ENCODE results near the gene TTC7B.

The TTC7B gene

DNA sequence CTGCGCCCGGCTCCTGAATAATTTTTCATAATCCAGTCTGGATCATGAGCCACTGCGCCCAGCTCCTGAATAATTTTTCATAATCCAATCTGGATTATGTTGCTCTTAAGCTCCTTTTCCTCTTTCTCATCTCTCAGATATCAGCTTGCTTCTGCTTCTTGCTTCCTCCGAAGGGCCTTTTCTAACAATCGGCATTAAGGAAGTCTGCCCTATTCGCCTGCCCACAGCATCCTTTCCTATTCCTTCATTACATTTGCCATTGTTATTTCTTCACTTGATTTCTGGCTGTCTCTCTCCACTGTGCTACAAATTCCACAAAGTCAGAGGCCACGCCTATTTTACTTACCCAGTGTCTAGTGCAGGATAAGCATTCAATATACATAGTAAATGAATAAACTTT, 83.5 kb downstream of the TTC7B start:
- Histone ChIP-seq H3K9me3 (ENCODE audit: control insufficient read depth, low read length) (no peaks in the 10 kb centered on the region), H3K27me3 (replicated peaks; ENCODE audit: control insufficient read depth, insufficient read depth, low read length, poor library complexity, severe bottlenecking) (no peaks in the 10 kb centered on the region), H3K4me1 (ENCODE audit: control insufficient read depth, insufficient read depth, low read length, poor library complexity, severe bottlenecking) (no peaks in the 10 kb centered on the region), H3K27ac (ENCODE audit: insufficient read depth, low read length, poor library complexity, severe bottlenecking) (no peak overlapping the region), H3K36me3 (ENCODE audit: control insufficient read depth, insufficient read depth, low read length) (no peaks in the 10 kb centered on the region), H3K4me3 (ENCODE audit: insufficient read depth, low read depth, low read length, poor library complexity, severe bottlenecking) (no peak overlapping the region)
- DNase-seq: no peak

DNA sequence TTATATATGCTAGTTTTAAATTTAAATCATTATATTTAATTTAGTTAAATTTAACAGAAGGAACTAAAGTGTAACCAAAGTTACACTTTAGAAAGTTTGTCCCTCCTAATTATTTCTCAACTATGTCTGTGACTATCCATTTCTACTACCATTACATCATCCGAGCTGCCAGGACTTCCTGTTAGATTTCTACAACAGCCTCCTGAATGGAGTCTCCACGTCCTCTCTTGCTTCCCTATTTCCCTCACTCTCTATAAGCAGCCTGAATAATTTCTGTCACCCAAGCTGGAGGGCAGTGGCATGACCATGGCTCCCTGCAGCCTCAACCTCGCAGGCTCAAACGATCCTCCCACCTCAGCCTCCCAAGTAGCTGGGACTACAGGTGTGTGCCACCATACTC, 84.1 kb downstream of the TTC7B start:
- Histone ChIP-seq H3K4me1 (ENCODE audit: control insufficient read depth, insufficient read depth, low read length, poor library complexity, severe bottlenecking) (no peaks in the 10 kb centered on the region), H3K27ac (ENCODE audit: insufficient read depth, low read length, poor library complexity, severe bottlenecking) (no peak overlapping the region), H3K27me3 (replicated peaks; ENCODE audit: control insufficient read depth, insufficient read depth, low read length, poor library complexity, severe bottlenecking) (no peaks in the 10 kb centered on the region), H3K4me3 (ENCODE audit: insufficient read depth, low read depth, low read length, poor library complexity, severe bottlenecking) (no peak overlapping the region), H3K9me3 (ENCODE audit: control insufficient read depth, low read length) (no peaks in the 10 kb centered on the region), H3K36me3 (ENCODE audit: control insufficient read depth, insufficient read depth, low read length) (no peaks in the 10 kb centered on the region)
- no peak for DNase-seq

DNA sequence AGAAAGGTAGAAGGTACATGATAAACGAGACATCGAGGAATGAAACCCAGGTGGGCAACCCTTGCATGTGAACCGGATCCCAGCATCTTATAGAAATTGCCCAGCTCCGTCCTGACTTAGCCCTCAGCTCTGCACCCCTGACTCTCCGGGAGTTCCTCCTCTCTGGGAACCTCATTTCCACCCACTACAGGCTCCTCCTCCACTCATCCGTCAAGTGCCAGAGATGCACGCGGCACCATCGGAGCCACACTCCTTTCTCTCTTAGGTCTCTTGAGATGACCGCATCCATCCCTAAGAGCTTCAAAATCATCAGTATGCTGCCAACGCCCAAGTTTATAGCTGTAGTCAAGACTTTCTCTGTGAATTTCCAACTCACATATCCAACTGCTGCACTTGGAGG, 84.7 kb downstream of the TTC7B start:
- no peak for DNase-seq
- Histone ChIP-seq H3K36me3 (ENCODE audit: control insufficient read depth, insufficient read depth, low read length) (no peaks in the 10 kb centered on the region), H3K9me3 (ENCODE audit: control insufficient read depth, low read length) (no peaks in the 10 kb centered on the region), H3K4me1 (ENCODE audit: control insufficient read depth, insufficient read depth, low read length, poor library complexity, severe bottlenecking) (no peaks in the 10 kb centered on the region), H3K27me3 (replicated peaks; ENCODE audit: control insufficient read depth, insufficient read depth, low read length, poor library complexity, severe bottlenecking) (no peaks in the 10 kb centered on the region), H3K27ac (ENCODE audit: insufficient read depth, low read length, poor library complexity, severe bottlenecking) (no peak overlapping the region), H3K4me3 (ENCODE audit: insufficient read depth, low read depth, low read length, poor library complexity, severe bottlenecking) (no peak overlapping the region)

DNA sequence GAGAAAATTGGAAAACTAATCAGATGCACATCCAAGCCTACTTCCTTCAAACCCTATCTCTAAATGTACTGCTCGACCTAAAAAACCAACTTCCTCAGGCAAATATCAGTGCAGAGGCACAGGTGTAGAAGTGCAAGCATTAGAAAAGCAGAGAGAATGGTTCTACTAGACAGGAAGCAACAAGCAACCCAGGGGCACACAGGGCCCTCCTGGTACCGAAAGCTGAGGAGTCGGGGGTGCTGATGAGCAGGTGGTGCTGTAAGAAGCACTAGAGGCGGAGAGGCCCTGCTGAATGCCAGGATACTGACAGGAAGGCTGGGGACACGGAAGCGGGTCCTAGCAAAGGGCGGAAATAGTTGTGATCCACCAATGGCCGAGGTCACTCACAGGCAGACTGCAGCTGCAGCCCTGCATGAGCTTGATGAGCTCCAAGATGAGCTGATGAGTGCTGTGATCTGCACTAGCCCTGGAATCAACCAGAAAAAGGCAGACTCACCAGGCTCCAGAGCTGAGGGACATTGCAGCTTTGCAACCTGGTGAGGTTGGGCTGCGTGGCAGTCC, 85.9 kb downstream of the TTC7B start:
- H3K4me3 ChIP-seq (ENCODE audit: insufficient read depth, low read depth, low read length, poor library complexity, severe bottlenecking): no peak overlapping the region
- no peaks in the 10 kb centered on the region for H3K36me3 ChIP-seq (ENCODE audit: control insufficient read depth, insufficient read depth, low read length)
- H3K4me1 ChIP-seq (ENCODE audit: control insufficient read depth, insufficient read depth, low read length, poor library complexity, severe bottlenecking): no peaks in the 10 kb centered on the region
- H3K27ac ChIP-seq (ENCODE audit: insufficient read depth, low read length, poor library complexity, severe bottlenecking): no peak overlapping the region
- DNase-seq: no peak
- H3K27me3 ChIP-seq (replicated peaks; ENCODE audit: control insufficient read depth, insufficient read depth, low read length, poor library complexity, severe bottlenecking): no peaks in the 10 kb centered on the region
- H3K9me3 ChIP-seq (ENCODE audit: control insufficient read depth, low read length): no peaks in the 10 kb centered on the region

DNA sequence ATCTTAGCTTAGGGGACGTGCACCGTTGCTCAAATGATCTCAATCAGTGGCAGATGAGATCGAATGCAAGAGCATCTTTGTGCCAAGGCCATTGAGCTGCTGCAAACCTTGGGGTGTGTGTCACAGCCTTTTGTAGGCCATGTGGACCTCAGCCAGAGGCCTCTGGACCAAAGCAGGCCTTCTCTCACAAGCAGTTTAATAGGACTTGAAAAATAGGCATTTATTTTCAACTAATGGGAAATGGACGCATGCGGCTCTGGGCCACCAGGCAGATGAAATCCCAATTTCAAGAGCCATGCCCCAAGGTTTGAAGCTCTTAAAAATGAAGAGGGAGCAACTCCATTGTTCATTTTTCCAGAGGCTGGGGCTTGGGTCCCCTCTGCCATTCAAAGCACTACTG, 87.3 kb downstream of the TTC7B start:
- no peak overlapping the region for H3K27ac ChIP-seq (ENCODE audit: insufficient read depth, low read length, poor library complexity, severe bottlenecking)
- H3K4me3 ChIP-seq (ENCODE audit: insufficient read depth, low read depth, low read length, poor library complexity, severe bottlenecking): no peak overlapping the region
- no peak for DNase-seq
- no peaks in the 10 kb centered on the region for H3K27me3 ChIP-seq (replicated peaks; ENCODE audit: control insufficient read depth, insufficient read depth, low read length, poor library complexity, severe bottlenecking)
- H3K36me3 ChIP-seq (ENCODE audit: control insufficient read depth, insufficient read depth, low read length): no peaks in the 10 kb centered on the region
- no peaks in the 10 kb centered on the region for H3K4me1 ChIP-seq (ENCODE audit: control insufficient read depth, insufficient read depth, low read length, poor library complexity, severe bottlenecking)
- H3K9me3 ChIP-seq (ENCODE audit: control insufficient read depth, low read length): no peaks in the 10 kb centered on the region

DNA sequence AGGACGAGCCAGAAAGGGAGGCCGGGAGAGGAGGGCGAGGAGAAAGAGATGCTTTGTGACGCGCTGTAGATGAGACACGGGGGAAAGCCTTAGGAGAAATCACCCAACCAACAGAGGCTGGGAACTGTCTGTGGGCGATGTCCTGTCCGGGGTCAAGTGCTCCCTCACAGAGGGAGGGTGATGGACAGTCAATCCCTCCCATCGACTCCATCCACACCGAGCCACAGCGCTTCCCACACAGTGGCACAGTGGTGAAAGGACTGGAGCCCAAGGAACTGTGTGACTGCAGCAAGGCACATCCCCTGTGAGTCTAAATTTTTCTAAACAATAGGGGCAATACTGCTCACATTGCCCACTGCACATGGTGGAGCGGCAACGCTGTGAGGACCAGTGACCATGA, 89.1 kb downstream of the TTC7B start:
- Histone ChIP-seq H3K4me1 (ENCODE audit: control insufficient read depth, insufficient read depth, low read length, poor library complexity, severe bottlenecking) (no peaks in the 10 kb centered on the region), H3K36me3 (ENCODE audit: control insufficient read depth, insufficient read depth, low read length) (no peaks in the 10 kb centered on the region), H3K27ac (ENCODE audit: insufficient read depth, low read length, poor library complexity, severe bottlenecking) (no peak overlapping the region), H3K27me3 (replicated peaks; ENCODE audit: control insufficient read depth, insufficient read depth, low read length, poor library complexity, severe bottlenecking) (no peaks in the 10 kb centered on the region), H3K4me3 (ENCODE audit: insufficient read depth, low read depth, low read length, poor library complexity, severe bottlenecking) (no peak overlapping the region), H3K9me3 (ENCODE audit: control insufficient read depth, low read length) (no peaks in the 10 kb centered on the region)
- no peak for DNase-seq

DNA sequence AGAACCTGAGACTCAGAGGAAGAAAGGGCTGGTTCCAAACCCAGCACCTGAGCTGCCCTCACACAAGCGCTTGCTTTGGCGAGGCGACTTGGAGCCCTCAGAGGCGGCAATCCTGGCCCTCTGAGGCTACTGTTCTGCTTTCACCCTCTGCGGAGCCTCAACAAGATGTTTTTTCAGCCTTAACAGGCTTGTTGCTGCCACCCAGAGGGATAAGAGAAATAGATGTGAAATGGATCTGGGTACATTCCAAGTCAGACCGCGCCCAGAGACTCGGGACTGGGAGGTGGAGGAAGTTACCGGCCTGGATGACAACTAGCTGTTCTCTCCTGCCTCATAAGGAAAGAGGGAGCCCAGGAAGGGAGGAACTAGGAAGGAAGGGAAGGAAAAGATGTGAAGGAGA, 89.6 kb downstream of the TTC7B start:
- no peak for DNase-seq
- Histone ChIP-seq H3K27me3 (replicated peaks; ENCODE audit: control insufficient read depth, insufficient read depth, low read length, poor library complexity, severe bottlenecking) (no peaks in the 10 kb centered on the region), H3K36me3 (ENCODE audit: control insufficient read depth, insufficient read depth, low read length) (no peaks in the 10 kb centered on the region), H3K27ac (ENCODE audit: insufficient read depth, low read length, poor library complexity, severe bottlenecking) (no peak overlapping the region), H3K4me1 (ENCODE audit: control insufficient read depth, insufficient read depth, low read length, poor library complexity, severe bottlenecking) (no peaks in the 10 kb centered on the region), H3K9me3 (ENCODE audit: control insufficient read depth, low read length) (no peaks in the 10 kb centered on the region), H3K4me3 (ENCODE audit: insufficient read depth, low read depth, low read length, poor library complexity, severe bottlenecking) (no peak overlapping the region)

DNA sequence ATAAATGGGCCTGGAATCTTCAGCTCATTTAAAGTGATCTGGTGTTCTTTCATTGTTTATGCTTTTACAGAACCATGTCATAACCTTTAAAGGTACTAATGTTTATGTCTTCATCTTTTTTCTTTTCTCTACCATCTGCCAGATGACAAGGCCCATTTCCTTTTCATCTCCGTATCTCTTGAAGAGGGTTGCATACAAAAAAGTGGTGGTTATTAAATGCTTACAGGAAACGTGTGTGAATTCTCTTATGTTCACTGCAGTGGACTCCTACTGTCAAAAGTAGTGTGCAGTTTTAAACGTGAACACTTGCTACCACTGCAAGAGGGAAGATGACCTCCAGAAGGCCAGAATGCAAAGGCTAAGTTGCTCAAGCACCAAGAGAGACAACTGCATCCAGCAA, 91.4 kb downstream of the TTC7B start:
- H3K36me3 ChIP-seq (ENCODE audit: control insufficient read depth, insufficient read depth, low read length): no peaks in the 10 kb centered on the region
- no peak for DNase-seq
- H3K27ac ChIP-seq (ENCODE audit: insufficient read depth, low read length, poor library complexity, severe bottlenecking): no peak overlapping the region
- no peaks in the 10 kb centered on the region for H3K27me3 ChIP-seq (replicated peaks; ENCODE audit: control insufficient read depth, insufficient read depth, low read length, poor library complexity, severe bottlenecking)
- H3K4me1 ChIP-seq (ENCODE audit: control insufficient read depth, insufficient read depth, low read length, poor library complexity, severe bottlenecking): no peaks in the 10 kb centered on the region
- no peak overlapping the region for H3K4me3 ChIP-seq (ENCODE audit: insufficient read depth, low read depth, low read length, poor library complexity, severe bottlenecking)
- no peaks in the 10 kb centered on the region for H3K9me3 ChIP-seq (ENCODE audit: control insufficient read depth, low read length)

DNA sequence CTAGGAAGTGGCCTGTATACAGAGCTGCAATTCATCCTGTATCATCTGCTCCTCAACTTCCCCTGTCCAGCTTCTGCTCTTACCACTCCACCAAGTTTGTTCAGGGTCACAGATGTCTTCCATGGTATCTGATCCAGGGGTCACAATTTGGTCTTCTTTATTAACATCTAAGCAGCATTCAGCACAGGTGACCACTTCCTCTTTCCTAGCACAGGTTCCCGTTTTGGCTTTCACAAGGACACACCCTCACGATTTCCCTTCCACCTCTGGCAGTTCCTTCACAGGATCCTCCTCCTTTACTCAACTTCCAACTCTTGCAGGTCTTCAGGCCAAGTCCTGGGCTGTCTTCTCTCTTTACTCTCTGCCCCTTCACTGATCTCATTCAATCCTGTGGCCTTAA, 93.6 kb downstream of the TTC7B start:
- Histone ChIP-seq H3K9me3 (ENCODE audit: control insufficient read depth, low read length) (no peaks in the 10 kb centered on the region), H3K4me1 (ENCODE audit: control insufficient read depth, insufficient read depth, low read length, poor library complexity, severe bottlenecking) (no peaks in the 10 kb centered on the region), H3K27ac (ENCODE audit: insufficient read depth, low read length, poor library complexity, severe bottlenecking) (no peak overlapping the region), H3K27me3 (replicated peaks; ENCODE audit: control insufficient read depth, insufficient read depth, low read length, poor library complexity, severe bottlenecking) (no peaks in the 10 kb centered on the region), H3K36me3 (ENCODE audit: control insufficient read depth, insufficient read depth, low read length) (no peaks in the 10 kb centered on the region), H3K4me3 (ENCODE audit: insufficient read depth, low read depth, low read length, poor library complexity, severe bottlenecking) (no peak overlapping the region)
- DNase-seq: no peak

DNA sequence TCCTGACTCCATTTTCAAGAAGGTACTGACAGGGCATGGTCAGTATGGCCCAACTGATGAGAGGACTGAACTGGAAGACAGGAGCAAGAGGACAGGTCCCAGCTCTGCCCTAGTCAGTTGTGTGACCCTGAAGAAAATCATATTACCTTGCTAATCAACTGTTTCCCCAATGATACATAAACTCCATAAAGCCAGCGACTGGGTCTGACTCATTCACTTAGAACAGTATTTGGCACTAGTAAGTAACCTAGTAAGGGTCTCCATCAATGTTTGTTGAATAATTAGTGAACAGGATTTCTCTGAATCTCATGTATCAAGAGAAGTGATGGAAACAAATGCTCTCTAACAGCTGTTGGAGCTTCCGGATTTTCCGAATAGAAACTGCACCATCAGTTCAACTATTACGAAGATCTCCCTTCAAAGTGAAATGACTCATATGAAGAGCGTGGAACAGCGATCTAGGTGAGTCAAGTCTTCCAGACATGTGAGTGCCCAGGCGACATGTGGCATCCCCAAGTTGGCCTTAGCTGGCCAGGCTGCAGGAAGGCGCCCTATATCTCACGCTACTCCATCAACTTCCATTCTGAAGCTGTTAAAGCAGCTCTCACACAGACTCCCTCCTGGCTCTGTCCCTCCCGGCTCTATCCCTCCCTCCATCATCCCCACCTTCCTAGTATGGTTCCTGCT, 94.5 kb downstream of the TTC7B start:
- Histone ChIP-seq H3K27me3 (replicated peaks; ENCODE audit: control insufficient read depth, insufficient read depth, low read length, poor library complexity, severe bottlenecking) (no peaks in the 10 kb centered on the region), H3K4me1 (ENCODE audit: control insufficient read depth, insufficient read depth, low read length, poor library complexity, severe bottlenecking) (no peaks in the 10 kb centered on the region), H3K9me3 (ENCODE audit: control insufficient read depth, low read length) (no peaks in the 10 kb centered on the region), H3K4me3 (ENCODE audit: insufficient read depth, low read depth, low read length, poor library complexity, severe bottlenecking) (no peak overlapping the region), H3K36me3 (ENCODE audit: control insufficient read depth, insufficient read depth, low read length) (no peaks in the 10 kb centered on the region), H3K27ac (ENCODE audit: insufficient read depth, low read length, poor library complexity, severe bottlenecking) (no peak overlapping the region)
- no peak for DNase-seq
